Measurements from ENCODE around the gene DACH1.
"Not testable (repeated sequence)": the region's sequence is repeated elsewhere in the genome, so short reads cannot be mapped to it uniquely, and the experiment has no call there.

DACH1 gene

GRCh38 chr13:71864986-71865873 is 1.8 kb downstream of the DACH1 start:
- no peak for DNase-seq

- DNase-seq = no peak
Measured at GRCh38 chr13:71864094-71864985, 2.7 kb downstream of the DACH1 start.

GRCh38 chr13:71863254-71863865 is 3.6 kb downstream of the DACH1 start:
- DNase-seq = no peak

- DNase-seq = no peak
Measured at GRCh38 chr13:71862459-71862943, 4.5 kb downstream of the DACH1 start.

- no peak for DNase-seq
Measured at GRCh38 chr13:71861769-71862458, 5.1 kb downstream of the DACH1 start.

- no peak for DNase-seq
Measured at GRCh38 chr13:71860547-71861138, 6.4 kb downstream of the DACH1 start.

GRCh38 chr13:71858647-71859046 is 8.4 kb downstream of the DACH1 start:
- DNase-seq = no peak

- no peak for DNase-seq
Measured at GRCh38 chr13:71856548-71857043, 10.4 kb downstream of the DACH1 start.

GRCh38 chr13:71854401-71854800 is 12.6 kb downstream of the DACH1 start:
- DNase-seq = no peak

- no peak for DNase-seq
Measured at GRCh38 chr13:71853725-71854124, 13.3 kb downstream of the DACH1 start.

- no peak for DNase-seq
Measured at GRCh38 chr13:71852736-71853135, 14.3 kb downstream of the DACH1 start.

- DNase-seq = no peak
Measured at GRCh38 chr13:71851498-71852409, 15.2 kb downstream of the DACH1 start.

GRCh38 chr13:71842003-71842402 is 25.0 kb downstream of the DACH1 start:
- DNase-seq = no peak

GRCh38 chr13:71838842-71839241 is 28.2 kb downstream of the DACH1 start:
- DNase-seq = no peak

GRCh38 chr13:71837582-71837981 is 29.4 kb downstream of the DACH1 start:
- DNase-seq = not testable (repeated sequence)

- no peak for DNase-seq
Measured at GRCh38 chr13:71831716-71832115, 35.3 kb downstream of the DACH1 start.

GRCh38 chr13:71830736-71831135 is 36.3 kb downstream of the DACH1 start:
- DNase-seq = no peak

- no peak for DNase-seq
Measured at GRCh38 chr13:71830323-71830722, 36.7 kb downstream of the DACH1 start.

GRCh38 chr13:71829547-71829946 is 37.5 kb downstream of the DACH1 start:
- no peak for DNase-seq

- no peak for DNase-seq
Measured at GRCh38 chr13:71828564-71828963, 38.4 kb downstream of the DACH1 start.

- DNase-seq = no peak
Measured at GRCh38 chr13:71828117-71828516, 38.9 kb downstream of the DACH1 start.

Measured in HCEC 1CT (cell line).